ENCODE results near the gene HOXA4. TPM values are rescaled to one million over a fixed set of nuclear protein-coding genes. Genes with fewer than 3 reads are reported as not detected.

Gene HOXA4
- total and polyA plus RNA-seq, 2 of the 4 experiments (the other 2 are of a cell fraction), result 0.36 to 8.0 TPM

GRCh38 chr7:27125986-27126394, 4.6 kb downstream of the HOXA4 start:
- peak overlapping the region; percentile 22; the same call in 1 of the 2 replicates for H3K23ac ChIP-seq (ENCODE audit: low read depth, low read length)
- no peak overlapping the region for H2BK15ac ChIP-seq (ENCODE audit: low read depth, low read length)
- no peaks in the 10 kb centered on the region for H3K9me3 ChIP-seq (ENCODE audit: control insufficient read depth, insufficient read depth, low read length)
- H2AK5ac ChIP-seq (ENCODE audit: low read depth, low read length), result peak overlapping the region; percentile 54
- ATAC-seq (ENCODE audit: low read depth) (no peak), DNase-seq (peak; percentile 27)
- H3K27ac ChIP-seq (ENCODE audit: insufficient read depth, low read length), result no peak overlapping the region
- H3K4me2 ChIP-seq (ENCODE audit: low read depth, low read length), result no peak overlapping the region; the same call in 1 of the 2 replicates
- H2AFZ ChIP-seq (replicated peaks; ENCODE audit: low read length, poor library complexity), result no peak overlapping the region
- H3K4me3 ChIP-seq (ENCODE audit: insufficient read depth, low read depth, low read length), result no peak overlapping the region
- in situ Hi-C loops (cut with MboI; ENCODE audit: low sequenced_read_pairs), result no loop called here
- no peaks in the 10 kb centered on the region for H4K20me1 ChIP-seq (ENCODE audit: insufficient read depth, low read length)
- peak overlapping the region; percentile 17; the same call in 1 of the 2 replicates for H2BK20ac ChIP-seq (ENCODE audit: low read depth, low read length)
- intact Hi-C loops (cut with micrococcal nuclease), result no loop called here
- no peak overlapping the region for H2BK120ac ChIP-seq (ENCODE audit: low read depth, low read length)
- no peak for TF ChIP-seq RFX5 (IDR thresholded peaks at IDR 0.05; ENCODE audit: low read depth, low read length)
- H3K18ac ChIP-seq (ENCODE audit: low read depth, low read length), result no peak overlapping the region
- CTCF ChIA-PET, result no interaction called here
- no peak overlapping the region for H4K8ac ChIP-seq (ENCODE audit: low read depth in 2 of 2, low read length in 2 of 2)
- WGBS, 2 experiments (ENCODE audit: extremely low coverage in 2 of 2, insufficient read length in 1 of 2), result 40% methylated on average over 1 of the region's 5 CpGs; no CpG with 5 or more reads in 1 of the 2 experiments
- no peak overlapping the region for H4K5ac ChIP-seq (ENCODE audit: low read depth, low read length)
- no peak overlapping the region; the same call in 1 of the 2 replicates for H4K91ac ChIP-seq (ENCODE audit: insufficient read depth, low read depth, low read length)
- H2AK9ac ChIP-seq (replicated peaks; ENCODE audit: low read depth, low read length, poor library complexity), result no peak overlapping the region
- H3K9me1 ChIP-seq (ENCODE audit: insufficient read depth, low read length), result peaks cover 7% of the 10 kb centered on the region
- no peaks in the 10 kb centered on the region for H3K27me3 ChIP-seq (ENCODE audit: control insufficient read depth, insufficient read depth, low read length)
- no peak overlapping the region for H3K14ac ChIP-seq (replicated peaks; ENCODE audit: low read depth, low read length)
- peaks cover 23% of the 10 kb centered on the region for H3K4me1 ChIP-seq (ENCODE audit: control insufficient read depth, insufficient read depth, low read length)
- dilution Hi-C loops (cut with HindIII; ENCODE audit: low sequenced_read_pairs, unreplicated experiment), result no loop called here
- no TSS peak for BruUV-seq (replicated peaks)
- no peak overlapping the region for H2BK5ac ChIP-seq (ENCODE audit: low read depth, low read length, poor library complexity, severe bottlenecking)
- POLR2A ChIA-PET (ENCODE audit: unreplicated experiment), result interaction anchor here (0.7 kb wide), 1 partner anchor 20 kb away, joined by 4 read pairs; no protein-coding TSS in a partner anchor
- H3K9ac ChIP-seq (ENCODE audit: low read depth, low read length), result no peak overlapping the region
- H3K79me1 ChIP-seq (ENCODE audit: low read depth in 1 of 2, low read length in 2 of 2), result peaks cover 13 to 47% of the 10 kb centered on the region in 2 experiments
- no peak overlapping the region for H3K56ac ChIP-seq (ENCODE audit: extremely low read depth, insufficient read depth, low read length)
- H3K36me3 ChIP-seq (ENCODE audit: control insufficient read depth, insufficient read depth, low read length), result peaks cover 3% of the 10 kb centered on the region; the same call in 1 of the 2 replicates
- H3K4ac ChIP-seq (ENCODE audit: low read depth, low read length), result no peak overlapping the region

All from IMR-90 (cell line).